ENCODE data around the gene OPCML.

OPCML gene

DNA sequence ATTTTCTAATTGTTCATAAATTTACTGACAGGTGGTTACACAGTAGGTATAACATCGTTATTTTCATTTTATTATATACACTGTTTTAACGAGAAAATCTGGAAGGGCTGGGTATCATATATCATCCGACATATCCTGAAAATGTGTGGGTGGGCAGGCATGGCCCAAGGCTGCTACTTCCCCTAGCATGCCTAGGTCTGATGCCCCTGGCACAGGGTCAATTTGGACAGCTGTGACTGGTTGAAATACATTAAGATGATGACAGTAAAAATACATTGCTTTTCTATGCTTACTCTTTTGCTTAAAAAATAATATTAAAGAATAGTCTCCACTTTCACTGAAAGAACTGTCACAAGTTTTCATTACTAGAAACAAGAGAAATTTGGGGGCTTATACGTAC is 908.8 kb downstream of the OPCML start:
- CTCF ChIA-PET = interaction anchor here (0.6 to 1.5 kb wide), 2 partner anchors 441 to 713 kb away, joined by 3 read pairs; no protein-coding TSS in a partner anchor
- H3K4me3 ChIP-seq (ENCODE audit: low read depth, low read length) = no peak overlapping the region
- no peak for DNase-seq (ENCODE audit: low read depth, low spot score)
- POLR2A ChIA-PET = no interaction called here
- TF ChIP-seq, protein P1, sequence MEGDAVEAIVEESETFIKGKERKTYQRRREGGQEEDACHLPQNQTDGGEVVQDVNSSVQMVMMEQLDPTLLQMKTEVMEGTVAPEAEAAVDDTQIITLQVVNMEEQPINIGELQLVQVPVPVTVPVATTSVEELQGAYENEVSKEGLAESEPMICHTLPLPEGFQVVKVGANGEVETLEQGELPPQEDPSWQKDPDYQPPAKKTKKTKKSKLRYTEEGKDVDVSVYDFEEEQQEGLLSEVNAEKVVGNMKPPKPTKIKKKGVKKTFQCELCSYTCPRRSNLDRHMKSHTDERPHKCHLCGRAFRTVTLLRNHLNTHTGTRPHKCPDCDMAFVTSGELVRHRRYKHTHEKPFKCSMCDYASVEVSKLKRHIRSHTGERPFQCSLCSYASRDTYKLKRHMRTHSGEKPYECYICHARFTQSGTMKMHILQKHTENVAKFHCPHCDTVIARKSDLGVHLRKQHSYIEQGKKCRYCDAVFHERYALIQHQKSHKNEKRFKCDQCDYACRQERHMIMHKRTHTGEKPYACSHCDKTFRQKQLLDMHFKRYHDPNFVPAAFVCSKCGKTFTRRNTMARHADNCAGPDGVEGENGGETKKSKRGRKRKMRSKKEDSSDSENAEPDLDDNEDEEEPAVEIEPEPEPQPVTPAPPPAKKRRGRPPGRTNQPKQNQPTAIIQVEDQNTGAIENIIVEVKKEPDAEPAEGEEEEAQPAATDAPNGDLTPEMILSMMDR (IDR thresholded peaks at IDR 0.05; ENCODE audit: insufficient read depth, low read length, missing control alignments) = no peak

DNA sequence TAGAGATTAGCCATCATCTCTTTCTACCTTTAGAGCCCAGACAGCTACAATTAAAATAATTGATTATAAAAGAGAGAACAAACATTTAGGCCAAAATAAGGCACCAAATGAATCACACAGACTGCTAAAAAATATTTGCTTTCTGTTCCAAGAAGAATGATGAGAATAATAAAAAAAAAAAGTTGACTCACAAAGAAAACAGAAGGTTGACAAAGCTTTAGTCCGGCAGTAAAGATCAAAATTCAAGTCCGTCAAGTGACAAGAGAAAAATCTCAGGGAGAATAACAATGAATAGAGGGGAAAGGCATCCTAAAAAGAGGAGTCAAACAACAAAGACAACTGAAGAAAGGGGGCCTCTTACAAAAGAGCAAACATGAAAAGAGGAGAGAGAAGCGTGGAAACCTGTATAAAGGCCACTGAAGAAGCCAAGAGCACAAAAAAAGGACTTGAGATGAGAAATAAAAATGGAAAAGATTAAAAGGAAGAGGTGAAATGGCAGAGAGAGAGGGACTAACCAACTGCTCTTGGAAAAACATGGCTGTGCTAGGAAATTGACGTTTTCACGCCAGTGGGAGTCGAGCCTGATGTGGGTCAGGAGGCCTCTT is 910.2 kb downstream of the OPCML start:
- TF ChIP-seq, protein P1 (IDR thresholded peaks at IDR 0.05; ENCODE audit: insufficient read depth, low read length, missing control alignments) = no peak
- H3K4me3 ChIP-seq (ENCODE audit: low read depth, low read length) = no peak overlapping the region
- ChIA-PET CTCF (interaction anchor here (1.1 kb wide), 1 partner anchor 496 kb away, joined by 3 read pairs; no protein-coding TSS in a partner anchor), POLR2A (no interaction called here)
- no peak for DNase-seq (ENCODE audit: low read depth, low spot score)

DNA sequence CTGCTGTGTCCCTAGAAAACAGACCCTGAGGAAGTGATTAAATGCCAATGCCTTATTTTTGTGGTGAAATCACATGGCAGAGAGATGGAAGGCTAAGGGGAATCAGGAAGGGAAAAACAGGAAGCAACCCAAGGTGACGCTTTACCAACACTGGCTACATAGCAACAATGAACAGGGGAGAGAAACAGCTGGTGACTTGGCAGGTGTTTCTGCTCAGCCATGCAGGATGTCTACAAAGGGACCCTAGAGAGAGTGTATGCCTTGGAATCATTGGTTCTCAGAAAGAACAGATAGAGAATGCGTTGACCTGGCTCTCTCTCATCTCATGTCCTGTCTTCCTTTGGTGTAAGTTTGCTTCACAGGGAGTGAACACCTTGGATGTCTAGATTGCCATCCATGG is 911.9 kb downstream of the OPCML start:
- no peak for DNase-seq (ENCODE audit: low read depth, low spot score)
- ChIA-PET CTCF (interaction anchor here (1.4 kb wide), 1 partner anchor 321 kb away, joined by 3 read pairs; no protein-coding TSS in a partner anchor), POLR2A (interaction anchor here (0.6 kb wide), 1 partner anchor 13 kb away, joined by 3 read pairs; no protein-coding TSS in a partner anchor)
- no peak overlapping the region for H3K4me3 ChIP-seq (ENCODE audit: low read depth, low read length)
- TF ChIP-seq, protein P1 (IDR thresholded peaks at IDR 0.05; ENCODE audit: insufficient read depth, low read length, missing control alignments) = no peak

DNA sequence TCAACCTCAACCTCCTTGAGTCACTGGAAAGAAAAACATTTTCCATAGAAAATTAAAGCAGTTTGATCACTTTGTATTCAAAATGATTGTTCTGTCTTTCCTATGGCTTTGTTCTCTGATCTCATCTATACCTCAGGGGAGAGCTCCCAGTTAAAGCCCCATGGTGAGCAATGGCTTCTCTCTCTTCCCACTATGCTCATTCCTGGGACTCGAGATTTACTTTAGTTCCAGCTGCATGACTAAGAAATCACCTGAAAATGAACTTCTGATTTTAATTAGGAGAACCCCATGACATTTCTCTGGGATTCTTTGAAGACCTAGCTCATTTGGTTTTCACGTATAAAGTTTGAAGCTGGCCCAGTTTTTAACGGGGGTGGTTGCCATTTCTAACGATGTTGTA is 921.5 kb downstream of the OPCML start:
- CTCF ChIA-PET = interaction anchor here (2.6 kb wide), 1 partner anchor 330 kb away, joined by 11 read pairs; no protein-coding TSS in a partner anchor
- DNase-seq (ENCODE audit: low read depth, low spot score) = no peak
- TF ChIP-seq, protein P1 (IDR thresholded peaks at IDR 0.05; ENCODE audit: insufficient read depth, low read length, missing control alignments) = no peak
- POLR2A ChIA-PET = no interaction called here
- H3K4me3 ChIP-seq (ENCODE audit: low read depth, low read length) = no peak overlapping the region

DNA sequence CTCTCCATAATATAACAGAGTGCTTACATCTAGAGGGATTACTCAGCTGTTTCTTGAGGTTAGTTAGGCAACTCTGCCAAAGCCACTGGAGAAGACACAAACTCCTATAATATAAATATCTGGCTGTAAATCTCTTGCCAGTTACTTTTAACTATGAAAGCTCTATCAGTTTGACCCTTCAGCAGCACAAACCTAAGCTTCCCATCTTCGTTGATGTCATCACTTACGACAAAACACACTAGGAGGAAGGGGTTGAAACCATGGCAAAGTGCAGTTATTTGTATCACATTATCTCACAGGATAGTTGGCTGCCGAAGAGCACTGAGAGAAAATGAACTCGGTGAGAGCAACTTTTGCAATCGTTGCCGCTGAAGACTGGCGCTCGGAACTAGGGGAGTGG is 922.1 kb downstream of the OPCML start:
- DNase-seq (ENCODE audit: low read depth, low spot score) = no peak
- no peak overlapping the region for H3K4me3 ChIP-seq (ENCODE audit: low read depth, low read length)
- CTCF ChIA-PET = interaction anchor here (2.6 kb wide), 1 partner anchor 331 kb away, joined by 11 read pairs; no protein-coding TSS in a partner anchor
- TF ChIP-seq, protein P1 (IDR thresholded peaks at IDR 0.05; ENCODE audit: insufficient read depth, low read length, missing control alignments) = no peak
- POLR2A ChIA-PET = no interaction called here

DNA sequence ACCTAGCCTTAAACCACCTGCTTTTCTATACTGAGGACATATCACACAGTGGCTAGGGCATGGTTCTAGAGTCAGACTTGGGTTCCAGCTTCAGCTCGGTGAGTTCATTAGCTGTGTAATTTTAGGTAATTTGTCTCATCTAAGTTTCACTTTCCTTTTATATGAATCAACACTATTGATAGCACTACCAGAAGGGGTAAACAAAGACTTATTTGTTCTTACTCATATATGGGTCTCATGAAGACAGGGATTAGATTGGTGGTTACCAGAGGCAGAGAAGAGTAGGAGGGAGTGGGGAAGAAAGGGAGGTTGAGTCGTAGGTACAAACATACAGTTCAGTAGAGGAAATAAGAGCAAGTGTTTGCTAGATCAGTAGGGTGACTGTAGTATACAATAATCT is 924.7 kb downstream of the OPCML start:
- ChIA-PET POLR2A (no interaction called here), CTCF (no interaction called here)
- no peak for DNase-seq (ENCODE audit: low read depth, low spot score)
- TF ChIP-seq, protein P1 (IDR thresholded peaks at IDR 0.05; ENCODE audit: insufficient read depth, low read length, missing control alignments) = no peak
- no peak overlapping the region for H3K4me3 ChIP-seq (ENCODE audit: low read depth, low read length)
